ENCODE results near the gene RAD51. TPM values are rescaled to one million over a fixed set of nuclear protein-coding genes. Genes with fewer than 3 reads are reported as not detected.

RAD51 gene
- polyA plus RNA-seq, 3 donors = 0.28 to 0.61 TPM; not detected in 1

GRCh38 chr15:40764629-40765103 lies 69.7 kb downstream of the RAD51 start:
- H3K27ac Mint-ChIP-seq = peak overlapping the region; percentile 81 to 97 (median 96)
- no peak for DNase-seq
- Histone ChIP-seq H3K36me3 (replicated peaks in 1 of 2; ENCODE audit: control insufficient read depth in 1 of 2, insufficient read depth in 2 of 2, low read length in 2 of 2) (peaks cover 14 to 19% of the 10 kb centered on the region in 2 donors), H3K4me3 (replicated peaks in 1 of 3; ENCODE audit: low read depth in 2 of 3, low read length in 3 of 3) (peak overlapping the region; percentile 59 to 89 (median 62)), H3K4me1 (ENCODE audit: control insufficient read depth in 1 of 2, insufficient read depth in 2 of 2, low read length in 2 of 2) (peaks cover 47 to 54% of the 10 kb centered on the region in 2 donors), H3K9me3 (replicated peaks in 1 of 2; ENCODE audit: control insufficient read depth in 1 of 2, insufficient read depth in 1 of 2, low read length in 2 of 2) (no peaks in the 10 kb centered on the region), H3K79me2 (ENCODE audit: insufficient read depth, low read length) (no peaks in the 10 kb centered on the region), H2AFZ (ENCODE audit: insufficient read depth, low read depth, low read length, poor library complexity, severe bottlenecking) (peak overlapping the region; percentile 94), H3K9ac (ENCODE audit: insufficient read depth, low read length, poor library complexity, severe bottlenecking) (peak overlapping the region; percentile 68), H4K20me1 (ENCODE audit: insufficient read depth, low read length) (no peaks in the 10 kb centered on the region), H3K27ac (ENCODE audit: low read depth in 1 of 2, low read length in 2 of 2) (peak overlapping the region; percentile 70 to 82), H3K4me2 (replicated peaks; ENCODE audit: extremely low read depth, low read length, poor library complexity, severe bottlenecking) (peak overlapping the region; percentile 95), H3K27me3 (ENCODE audit: control insufficient read depth in 2 of 2, insufficient read depth in 2 of 2, low read length in 2 of 2) (no peaks in the 10 kb centered on the region)
- 33% methylated on average over 6 of the region's 8 CpGs for WGBS (ENCODE audit: insufficient coverage)
- H3K27me3 Mint-ChIP-seq (ENCODE audit: low read depth in 3 of 3) = peaks cover 2 to 12% (median 11%) of the 10 kb centered on the region in 3 donors
- H3K36me3 Mint-ChIP-seq = peaks cover 11 to 21% of the 10 kb centered on the region in 2 donors
- intact Hi-C loops (cut with micrococcal nuclease) = loop anchor here in 1 of 2 donors (10.0 kb wide), 1 partner anchor 70 kb away; the partner anchor contains the start of gene RAD51
- no peak for TF ChIP-seq CTCF (IDR thresholded peaks at IDR 0.05)
- no peaks in the 10 kb centered on the region for H3K9me3 Mint-ChIP-seq
- peak overlapping the region; percentile 85 to 91 for H3K4me3 Mint-ChIP-seq
- H3K4me1 Mint-ChIP-seq = peaks cover 46% of the 10 kb centered on the region

DNA sequence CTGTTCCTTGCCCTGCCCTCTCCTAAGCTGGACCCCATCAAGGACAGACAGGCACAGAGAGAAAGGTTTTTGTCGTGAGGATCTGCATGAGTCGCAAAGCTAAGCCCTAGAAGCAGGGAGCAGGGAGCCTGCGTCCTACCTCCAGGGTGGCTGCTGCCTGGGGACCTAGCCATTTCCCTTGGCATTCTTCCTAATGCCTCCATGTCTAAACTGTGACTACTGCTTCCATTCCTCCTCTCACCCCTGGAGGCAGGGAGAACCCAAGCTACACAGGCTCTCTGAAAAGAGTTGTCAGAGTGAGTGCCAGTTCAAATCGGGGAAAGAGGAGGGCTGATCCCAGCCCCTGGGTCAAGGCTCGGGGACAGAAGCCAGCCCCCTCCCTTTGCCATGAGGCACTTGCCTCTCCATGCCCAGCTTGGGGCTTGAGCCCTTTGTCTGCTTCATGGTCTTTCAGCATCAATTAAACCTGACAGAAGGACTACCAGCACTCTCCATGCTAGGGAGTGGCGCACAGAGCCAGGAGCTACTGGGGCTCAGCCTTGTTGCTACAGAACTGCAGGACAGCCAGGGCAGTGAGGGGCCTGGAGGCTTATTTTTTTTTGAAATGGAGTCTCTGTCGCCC lies 71.3 kb downstream of the RAD51 start:
- Histone ChIP-seq H3K9ac (ENCODE audit: insufficient read depth, low read length, poor library complexity, severe bottlenecking) (no peak overlapping the region), H3K4me2 (replicated peaks; ENCODE audit: extremely low read depth, low read length, poor library complexity, severe bottlenecking) (no peak overlapping the region), H3K36me3 (replicated peaks in 1 of 2; ENCODE audit: control insufficient read depth in 1 of 2, insufficient read depth in 2 of 2, low read length in 2 of 2) (peaks cover 14 to 26% of the 10 kb centered on the region in 2 donors), H3K4me3 (replicated peaks in 1 of 3; ENCODE audit: low read depth in 2 of 3, low read length in 3 of 3) (no peak overlapping the region), H3K9me3 (replicated peaks in 1 of 2; ENCODE audit: control insufficient read depth in 1 of 2, insufficient read depth in 1 of 2, low read length in 2 of 2) (no peaks in the 10 kb centered on the region), H4K20me1 (ENCODE audit: insufficient read depth, low read length) (no peaks in the 10 kb centered on the region), H3K27me3 (ENCODE audit: control insufficient read depth in 2 of 2, insufficient read depth in 2 of 2, low read length in 2 of 2) (no peaks in the 10 kb centered on the region), H3K79me2 (ENCODE audit: insufficient read depth, low read length) (no peaks in the 10 kb centered on the region), H3K27ac (ENCODE audit: low read depth in 1 of 2, low read length in 2 of 2) (no peak overlapping the region), H3K4me1 (ENCODE audit: control insufficient read depth in 1 of 2, insufficient read depth in 2 of 2, low read length in 2 of 2) (peaks cover 53 to 61% of the 10 kb centered on the region in 2 donors), H2AFZ (ENCODE audit: insufficient read depth, low read depth, low read length, poor library complexity, severe bottlenecking) (no peak overlapping the region)
- Mint-ChIP-seq H3K9me3 (no peaks in the 10 kb centered on the region), H3K27me3 (ENCODE audit: low read depth in 3 of 3) (peaks cover 3 to 9% (median 8%) of the 10 kb centered on the region in 3 donors), H3K27ac (peak overlapping the region in 2 of 7 donors; percentile 50 to 67), H3K36me3 (peaks cover 17 to 33% of the 10 kb centered on the region in 2 donors), H3K4me1 (peaks cover 53% of the 10 kb centered on the region), H3K4me3 (no peak overlapping the region)
- WGBS (ENCODE audit: insufficient coverage) = 95% methylated on average over 4 of the region's 7 CpGs
- no peak for DNase-seq
- intact Hi-C loops (cut with micrococcal nuclease) = loop anchor here in 1 of 2 donors (10.0 kb wide), 1 partner anchor 72 kb away; the partner anchor contains the start of gene RAD51
- TF ChIP-seq CTCF (IDR thresholded peaks at IDR 0.05) = no peak

All from CD14-positive monocyte (primary cell).